Sciatic nerve (tissue), 1 donor: ENCODE measurements around the gene PTPN2. TPM values are rescaled to one million over a fixed set of nuclear protein-coding genes. Genes with fewer than 3 reads are reported as not detected.

Experiments
- total RNA-seq: library from RNA; stranded (reverse); fragmentation: NEBNext Ultra II Directional; extraction: Animal tissue kit (Norgen Biotek cat#: 25700); gene quantifications from one replicate; pipeline ENCODE4 v1.2.1, GENCODE V29; 2021
- donor health status: DM: no; HTN: no; CAD: no.

The PTPN2 gene
- total RNA-seq, 1 donor from 2014 or later = 44.0 TPM

Other genes starting within 250 kb of the PTPN2 start
- 94.3 TPM for gene SPIRE1, start 226.1 kb downstream of the PTPN2 start, total RNA-seq
- 5.4 TPM for gene CEP76, start 181.5 kb downstream of the PTPN2 start, total RNA-seq
- gene PSMG2, start 181.2 kb downstream of the PTPN2 start, total RNA-seq = 67.7 TPM
- 44.0 TPM for gene SEH1L, start 63.8 kb upstream of the PTPN2 start, total RNA-seq
- gene CEP192, start 107.1 kb upstream of the PTPN2 start, total RNA-seq = 37.8 TPM